Measurements from ENCODE around the gene PIEZO1.
A peak's percentile ranks its signal among the peaks of the same experiment; 100 is the strongest.

The PIEZO1 gene

GRCh38 chr16:88732961-88733294 is 52.1 kb downstream of the PIEZO1 start:
- no peak for DNase-seq

- DNase-seq = no peak
Observed at GRCh38 chr16:88732172-88732960, 52.7 kb downstream of the PIEZO1 start.

DNA sequence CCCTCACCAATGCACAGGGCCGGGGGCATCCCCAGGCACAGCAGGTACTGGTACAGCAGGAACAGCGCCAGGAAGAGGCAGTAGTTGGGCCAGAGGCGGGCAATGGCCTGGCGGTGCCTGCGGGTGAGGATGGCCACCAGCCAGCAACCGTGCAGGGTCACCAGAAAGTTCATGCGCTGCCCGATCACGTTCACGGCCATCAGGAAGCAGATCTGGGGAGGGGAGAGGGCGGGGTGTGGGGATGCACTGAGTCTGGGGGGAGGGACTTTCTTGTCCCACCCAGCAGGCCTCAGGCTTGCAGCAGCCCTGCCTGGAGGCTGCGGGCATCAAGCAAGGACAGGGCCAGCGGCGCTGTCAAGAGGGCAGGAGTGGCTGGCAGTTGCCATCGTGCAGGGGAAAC is 53.3 kb downstream of the PIEZO1 start:
- no peak for DNase-seq

GRCh38 chr16:88730632-88731607 is 54.1 kb downstream of the PIEZO1 start:
- no peak for DNase-seq

DNA sequence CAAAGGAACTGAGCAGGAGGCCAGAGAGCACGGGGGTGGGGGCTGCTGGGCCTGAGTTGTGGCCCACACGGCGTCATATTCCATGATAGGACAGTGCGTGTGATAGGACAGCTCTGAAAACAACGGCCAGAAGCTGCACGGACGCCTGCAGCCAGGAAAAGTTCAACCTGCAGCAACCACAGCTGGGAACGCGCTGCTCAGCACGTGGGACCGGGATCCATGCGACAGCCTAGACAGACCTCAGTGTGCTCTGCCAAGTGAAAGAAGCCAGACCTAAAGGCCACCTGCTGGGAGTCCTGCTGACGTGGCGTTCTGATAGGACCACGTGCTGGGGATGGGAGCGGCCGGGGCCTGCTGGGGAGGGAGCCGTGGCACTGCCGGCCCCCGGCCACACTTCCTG is 57.1 kb downstream of the PIEZO1 start:
- DNase-seq = peak; percentile 78

DNA sequence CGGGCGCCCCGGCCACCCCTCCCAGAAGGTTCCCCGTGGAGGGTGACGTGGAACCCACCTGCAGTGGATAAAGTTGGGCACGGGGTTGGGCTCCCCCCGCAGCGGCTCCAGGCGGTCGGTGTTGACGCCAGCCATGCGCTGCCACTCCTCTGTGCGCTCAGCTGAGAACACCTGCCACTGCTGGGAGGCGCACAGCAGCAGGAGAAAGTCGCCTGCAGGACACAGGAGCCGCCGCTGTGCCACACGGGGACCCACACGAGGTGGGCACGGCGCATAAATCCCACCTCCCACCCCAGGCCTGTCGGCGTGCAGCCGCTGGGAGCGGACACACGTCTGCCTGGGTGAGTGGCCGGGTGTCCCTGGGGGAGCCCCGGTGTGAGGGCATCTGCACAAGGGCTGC is 58.0 kb downstream of the PIEZO1 start:
- no peak for DNase-seq

- DNase-seq = no peak
Observed at GRCh38 chr16:88726408-88726749, 58.6 kb downstream of the PIEZO1 start.

- DNase-seq = no peak
Observed at GRCh38 chr16:88725609-88726407, 59.2 kb downstream of the PIEZO1 start.

DNA sequence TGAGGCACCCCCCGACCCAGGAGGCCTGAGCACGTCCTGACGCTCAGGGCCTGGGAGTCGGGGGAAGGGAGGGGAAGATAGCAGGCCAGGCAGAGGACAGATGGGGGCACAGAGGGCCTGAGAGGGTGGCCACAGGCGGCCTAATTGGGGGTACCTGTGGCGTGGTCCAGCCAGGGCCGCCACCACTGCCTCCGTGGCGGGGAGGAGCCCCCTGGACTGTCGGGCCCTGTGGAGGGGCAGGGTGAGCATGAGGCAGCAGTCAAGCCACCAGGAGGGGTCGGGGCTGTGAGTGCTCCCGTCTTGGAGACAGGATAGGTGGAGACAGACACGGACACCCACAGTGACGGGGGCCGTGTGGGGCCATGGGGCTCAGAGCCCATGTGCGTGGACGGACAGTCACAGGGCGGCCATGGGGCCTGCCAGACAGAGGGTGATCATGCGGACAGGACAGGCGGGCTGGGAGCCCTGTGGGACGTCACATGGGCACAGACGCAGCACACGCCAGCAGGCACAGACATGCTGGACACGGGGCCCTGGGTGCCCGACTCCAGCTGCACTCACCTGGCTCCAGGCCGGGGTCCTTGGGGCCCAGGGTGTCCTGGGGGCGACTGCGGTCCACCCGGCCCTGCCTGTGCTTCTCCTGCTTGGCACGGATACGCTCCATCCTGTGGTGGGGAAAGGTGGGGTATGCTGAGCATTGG is 60.0 kb downstream of the PIEZO1 start:
- DNase-seq = no peak

- no peak for DNase-seq
Observed at GRCh38 chr16:88723911-88724310, 61.1 kb downstream of the PIEZO1 start.

DNA sequence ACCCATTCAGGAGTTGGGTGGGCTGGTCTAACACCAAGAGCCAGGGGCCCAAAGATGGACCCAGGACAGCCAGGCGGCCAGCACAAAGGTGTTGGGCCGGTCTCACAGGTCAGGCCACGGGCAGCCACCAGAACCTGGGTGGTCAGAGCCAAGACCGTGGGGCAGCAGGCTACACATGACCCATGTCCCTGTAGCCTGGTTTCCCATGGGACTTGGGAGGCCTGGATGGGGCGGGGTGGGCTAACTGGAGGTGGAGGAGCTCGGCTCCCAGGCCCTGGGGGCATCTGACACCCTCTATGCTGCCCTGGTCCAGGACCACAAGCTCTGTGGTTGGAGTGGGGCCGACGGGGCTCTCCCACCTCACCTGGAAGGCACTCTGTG is 61.5 kb downstream of the PIEZO1 start:
- no peak for DNase-seq

DNA sequence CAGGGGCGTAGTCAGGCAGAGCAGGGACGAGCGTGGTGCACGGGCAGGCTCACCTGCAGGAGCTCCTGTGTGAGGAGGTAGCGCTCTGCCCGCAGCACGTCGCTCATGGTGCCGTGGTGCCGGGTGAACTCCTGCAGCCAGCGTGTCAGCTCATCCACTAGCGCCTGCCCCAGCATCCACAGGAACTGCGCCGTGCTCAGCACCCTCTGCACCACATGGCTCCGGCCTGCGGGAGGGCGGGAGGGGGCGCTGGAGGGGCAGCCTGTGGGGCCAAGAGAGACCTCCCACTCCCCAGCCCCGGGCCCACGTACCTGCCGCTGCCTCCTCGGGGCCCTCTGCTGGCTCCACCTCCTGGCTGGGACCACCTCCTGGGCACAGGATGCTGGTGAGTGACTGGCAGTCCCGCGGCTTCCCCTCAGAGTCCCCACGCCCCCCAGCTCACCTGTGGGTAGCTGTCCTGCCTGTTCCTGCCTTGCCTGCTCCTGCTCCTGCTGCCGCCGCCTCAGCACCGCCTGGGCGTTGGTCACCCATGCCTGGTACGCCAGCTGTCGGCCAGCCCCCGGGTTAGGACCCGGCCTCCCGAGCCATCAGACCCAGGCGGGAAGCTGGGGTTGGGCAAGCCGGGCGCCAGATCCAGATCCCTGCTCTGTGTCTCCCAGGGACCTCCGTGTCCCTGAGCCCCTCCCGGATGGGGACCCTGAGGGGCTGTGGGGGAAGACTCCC is 62.1 kb downstream of the PIEZO1 start:
- DNase-seq = no peak

DNA sequence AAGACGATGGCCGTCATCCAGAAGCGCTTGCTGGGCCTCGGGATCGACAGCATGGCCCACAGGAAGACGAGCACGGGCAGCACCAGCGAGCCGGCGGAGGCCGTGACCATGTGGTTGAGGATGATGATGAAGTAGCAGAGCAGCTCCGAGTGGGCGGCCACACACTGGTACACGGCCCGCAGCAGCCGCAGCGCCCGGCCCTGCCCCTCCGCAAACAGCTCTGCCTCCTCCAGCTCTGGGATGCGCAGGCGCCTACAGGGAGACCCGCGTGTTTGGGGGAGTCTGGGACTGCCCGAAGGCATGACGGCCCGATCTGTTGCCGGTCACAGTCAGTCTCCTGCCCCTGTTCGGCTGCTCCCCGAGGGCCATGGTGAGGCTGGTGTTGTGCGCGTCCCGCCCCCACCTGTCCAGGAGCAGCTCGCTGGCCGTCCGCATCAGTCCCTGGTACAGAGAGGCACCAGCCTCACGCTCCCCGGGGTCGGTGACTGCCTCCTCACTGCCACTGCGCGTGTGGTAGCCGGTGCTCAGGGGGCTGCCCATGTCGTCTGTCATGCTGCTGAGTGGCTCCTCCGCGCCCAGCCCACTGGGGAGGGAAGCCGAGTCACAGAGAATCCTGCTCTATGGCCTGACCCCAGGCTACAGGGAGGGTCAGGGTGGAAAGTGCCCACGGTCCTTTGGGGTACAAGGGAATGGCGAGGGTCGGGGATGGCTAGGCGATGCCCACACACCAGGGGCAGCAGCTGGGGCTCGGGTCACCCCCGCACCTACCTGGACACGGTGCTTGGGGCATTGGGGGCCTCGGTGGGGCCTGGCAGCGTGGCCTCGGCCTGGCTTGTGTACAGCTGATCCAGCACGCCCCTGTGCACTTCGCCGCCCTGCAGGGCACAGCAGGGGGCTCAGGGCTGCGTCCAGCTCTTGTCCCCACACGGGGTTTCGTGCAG is 62.9 kb downstream of the PIEZO1 start:
- no peak for DNase-seq

DNA sequence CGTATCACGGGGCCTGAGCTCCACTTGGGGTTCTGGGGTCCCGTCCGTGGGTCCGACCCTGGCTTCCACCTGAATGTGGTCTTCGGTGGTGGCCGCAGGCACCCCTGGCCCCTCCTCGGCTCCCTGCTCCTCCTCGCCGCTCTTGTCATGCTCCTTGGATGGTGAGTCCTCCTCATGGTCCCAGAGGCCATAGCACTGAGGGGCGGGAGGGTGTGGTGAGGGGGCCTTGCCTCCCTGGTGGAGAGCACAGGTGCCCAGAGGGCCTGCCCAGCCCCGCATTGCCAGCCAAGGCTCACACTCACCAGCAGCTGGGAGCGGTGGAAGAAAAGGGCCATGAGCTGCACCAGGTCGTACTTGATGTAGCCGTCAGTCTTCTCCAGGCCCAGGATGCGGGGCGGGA is 63.8 kb downstream of the PIEZO1 start:
- DNase-seq = no peak

GRCh38 chr16:88720396-88720970 is 64.5 kb downstream of the PIEZO1 start:
- no peak for DNase-seq

DNA sequence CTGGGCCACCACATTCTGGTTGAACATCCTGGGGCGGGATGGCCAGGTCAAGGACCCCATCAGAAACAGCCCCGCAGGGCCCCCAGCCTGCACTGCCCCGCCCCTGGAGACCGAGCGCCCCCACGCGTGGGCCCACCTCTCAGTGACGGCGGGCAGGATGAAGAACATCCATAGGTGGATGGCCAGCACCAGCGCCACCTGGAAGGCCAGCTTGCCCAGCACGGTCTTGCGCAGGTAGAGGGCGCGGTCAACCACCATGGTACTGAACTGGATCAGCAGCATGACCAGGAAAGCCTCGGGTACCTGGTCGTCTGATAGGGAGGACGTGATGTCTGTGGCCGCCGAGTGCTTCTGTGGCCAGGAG is 65.1 kb downstream of the PIEZO1 start:
- no peak for DNase-seq

DNA sequence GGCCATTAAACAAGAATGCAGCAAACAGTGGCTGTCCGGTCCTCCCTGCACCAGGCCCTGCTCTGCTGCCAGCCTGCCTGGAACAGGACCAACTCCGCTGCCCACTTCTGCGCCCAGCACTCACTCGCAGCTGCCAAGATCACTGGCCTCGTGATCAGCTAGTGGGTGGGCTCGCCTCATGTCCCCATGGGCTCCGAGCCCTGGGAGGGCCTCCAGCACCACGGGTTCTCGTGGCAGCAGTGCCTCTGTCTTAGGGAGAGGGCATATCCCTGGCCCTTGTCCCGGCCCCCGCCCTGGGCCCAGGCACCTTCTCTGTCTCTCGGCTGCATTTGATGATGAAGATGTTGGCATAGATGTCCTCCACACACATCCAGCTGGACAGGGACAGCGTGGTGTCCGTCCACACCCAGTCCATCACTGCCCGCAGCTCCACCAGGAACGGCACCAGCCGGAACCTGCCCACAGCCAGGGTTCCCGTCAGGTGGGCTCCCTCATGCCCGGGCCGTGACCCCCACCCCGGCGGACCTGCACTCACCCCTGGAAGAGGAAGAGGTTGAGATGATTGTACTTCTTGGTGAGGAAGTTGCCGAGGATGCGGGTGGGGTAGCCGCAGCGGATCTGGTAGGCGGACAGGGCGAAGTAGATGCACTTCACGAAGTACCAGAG is 65.6 kb downstream of the PIEZO1 start:
- DNase-seq = no peak

- no peak for DNase-seq
Observed at GRCh38 chr16:88718178-88718577, 66.8 kb downstream of the PIEZO1 start.

DNA sequence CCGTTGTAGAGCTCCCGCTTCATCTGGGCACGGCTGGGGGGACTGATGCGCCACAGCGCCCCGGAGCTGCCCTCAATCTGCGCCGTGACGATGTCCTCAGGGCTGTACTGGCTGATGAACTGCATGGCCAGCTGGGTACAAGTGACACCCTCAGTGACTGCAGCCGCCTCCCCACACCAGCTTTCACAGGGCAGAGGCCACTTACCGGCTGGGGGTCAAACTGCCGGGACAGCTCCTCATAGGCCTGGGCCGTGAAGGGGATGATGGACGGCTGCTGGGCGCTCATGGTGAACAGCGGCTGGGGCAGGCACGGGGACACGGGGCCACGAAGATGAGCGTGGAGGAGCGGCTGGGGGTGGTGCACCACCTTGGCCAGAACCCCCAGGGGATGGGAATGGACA is 68.4 kb downstream of the PIEZO1 start:
- no peak for DNase-seq

GRCh38 chr16:88716201-88716600 is 68.8 kb downstream of the PIEZO1 start:
- DNase-seq = no peak
